SK-N-SH treated with all-trans-retinoic acid at 6 μM for 48 hours (cell line): Measurements from ENCODE around the gene CBFB.

Experiments used
- ARNTL ChIP-seq: fragments of 450-650 bp; formaldehyde crosslinking; IDR thresholded peaks from 2 replicates; pipeline ENCODE4 v1.5.0; 2020; ENCODE audit warnings: low read depth, mild to moderate bottlenecking, moderate library complexity, borderline replicate concordance
- CREB5 ChIP-seq: fragments of 250-450 bp; sonication (Bioruptor Pico); IDR thresholded peaks from 2 replicates; pipeline ENCODE4 v1.5.1; 2020; ENCODE audit warnings: low read depth, mild to moderate bottlenecking, moderate library complexity
- CSRNP3 ChIP-seq: fragments of 250-450 bp; sonication (Bioruptor Pico); IDR thresholded peaks from 2 replicates; pipeline ENCODE4 v1.5.1; 2021; ENCODE audit warnings: mild to moderate bottlenecking, moderate library complexity
- POU6F1 ChIP-seq: fragments of 250-450 bp; sonication (Bioruptor Pico); IDR thresholded peaks from 2 replicates; pipeline ENCODE4 v1.8.0; 2021; ENCODE audit warnings: low read depth, mild to moderate bottlenecking, moderate library complexity, borderline replicate concordance
- PPARA ChIP-seq: fragments of 250-450 bp; sonication (Bioruptor Pico); IDR thresholded peaks from 2 replicates; pipeline ENCODE4 v1.5.0; 2020; ENCODE audit warnings: mild to moderate bottlenecking, borderline replicate concordance
- RARB ChIP-seq: fragments of 250-450 bp; sonication (Bioruptor Pico); IDR thresholded peaks from 2 replicates; pipeline ENCODE4 v1.8.0; 2021; ENCODE audit warnings: mild to moderate bottlenecking, moderate library complexity
- ZFP3 ChIP-seq: fragments of 250-450 bp; sonication (Bioruptor Pico); IDR thresholded peaks from 2 replicates; pipeline ENCODE4 v1.5.0; 2020; ENCODE audit warnings: mild to moderate bottlenecking, moderate library complexity
- ZFP30 ChIP-seq: fragments of 450-650 bp; formaldehyde crosslinking; IDR thresholded peaks from 2 replicates; pipeline ENCODE4 v1.5.0; 2022; ENCODE audit warnings: mild to moderate bottlenecking, moderate library complexity
- ZNF70 ChIP-seq: fragments of 450-650 bp; formaldehyde crosslinking; IDR thresholded peaks from 2 replicates; pipeline ENCODE4 v1.5.0; 2020; ENCODE audit warnings: mild to moderate bottlenecking, moderate library complexity
- TF ChIP-seq, protein P1 (sequence below): fragments of 250-450 bp; sonication (Bioruptor Pico); IDR thresholded peaks from 2 replicates; pipeline ENCODE4 v1.8.0; 2020; ENCODE audit warnings: mild to moderate bottlenecking, moderate library complexity, borderline replicate concordance
- TF ChIP-seq, protein P2 (sequence below): fragments of 250-450 bp; sonication (Bioruptor Pico); IDR thresholded peaks from 2 replicates; pipeline ENCODE4 v1.5.0; 2020; ENCODE audit warnings: mild to moderate bottlenecking, moderate library complexity

- no peak for TF ChIP-seq POU6F1
- no peak for TF ChIP-seq CSRNP3
- no peak for TF ChIP-seq RARB
- TF ChIP-seq, protein P1, sequence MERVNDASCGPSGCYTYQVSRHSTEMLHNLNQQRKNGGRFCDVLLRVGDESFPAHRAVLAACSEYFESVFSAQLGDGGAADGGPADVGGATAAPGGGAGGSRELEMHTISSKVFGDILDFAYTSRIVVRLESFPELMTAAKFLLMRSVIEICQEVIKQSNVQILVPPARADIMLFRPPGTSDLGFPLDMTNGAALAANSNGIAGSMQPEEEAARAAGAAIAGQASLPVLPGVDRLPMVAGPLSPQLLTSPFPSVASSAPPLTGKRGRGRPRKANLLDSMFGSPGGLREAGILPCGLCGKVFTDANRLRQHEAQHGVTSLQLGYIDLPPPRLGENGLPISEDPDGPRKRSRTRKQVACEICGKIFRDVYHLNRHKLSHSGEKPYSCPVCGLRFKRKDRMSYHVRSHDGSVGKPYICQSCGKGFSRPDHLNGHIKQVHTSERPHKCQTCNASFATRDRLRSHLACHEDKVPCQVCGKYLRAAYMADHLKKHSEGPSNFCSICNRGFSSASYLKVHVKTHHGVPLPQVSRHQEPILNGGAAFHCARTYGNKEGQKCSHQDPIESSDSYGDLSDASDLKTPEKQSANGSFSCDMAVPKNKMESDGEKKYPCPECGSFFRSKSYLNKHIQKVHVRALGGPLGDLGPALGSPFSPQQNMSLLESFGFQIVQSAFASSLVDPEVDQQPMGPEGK = no peak
- no peak for TF ChIP-seq PPARA (CRISPR knock-in tag)
- no peak for TF ChIP-seq ARNTL
- no peak for TF ChIP-seq ZFP30 (CRISPR knock-in tag)
- no peak for TF ChIP-seq ZFP3
- TF ChIP-seq, protein P2, sequence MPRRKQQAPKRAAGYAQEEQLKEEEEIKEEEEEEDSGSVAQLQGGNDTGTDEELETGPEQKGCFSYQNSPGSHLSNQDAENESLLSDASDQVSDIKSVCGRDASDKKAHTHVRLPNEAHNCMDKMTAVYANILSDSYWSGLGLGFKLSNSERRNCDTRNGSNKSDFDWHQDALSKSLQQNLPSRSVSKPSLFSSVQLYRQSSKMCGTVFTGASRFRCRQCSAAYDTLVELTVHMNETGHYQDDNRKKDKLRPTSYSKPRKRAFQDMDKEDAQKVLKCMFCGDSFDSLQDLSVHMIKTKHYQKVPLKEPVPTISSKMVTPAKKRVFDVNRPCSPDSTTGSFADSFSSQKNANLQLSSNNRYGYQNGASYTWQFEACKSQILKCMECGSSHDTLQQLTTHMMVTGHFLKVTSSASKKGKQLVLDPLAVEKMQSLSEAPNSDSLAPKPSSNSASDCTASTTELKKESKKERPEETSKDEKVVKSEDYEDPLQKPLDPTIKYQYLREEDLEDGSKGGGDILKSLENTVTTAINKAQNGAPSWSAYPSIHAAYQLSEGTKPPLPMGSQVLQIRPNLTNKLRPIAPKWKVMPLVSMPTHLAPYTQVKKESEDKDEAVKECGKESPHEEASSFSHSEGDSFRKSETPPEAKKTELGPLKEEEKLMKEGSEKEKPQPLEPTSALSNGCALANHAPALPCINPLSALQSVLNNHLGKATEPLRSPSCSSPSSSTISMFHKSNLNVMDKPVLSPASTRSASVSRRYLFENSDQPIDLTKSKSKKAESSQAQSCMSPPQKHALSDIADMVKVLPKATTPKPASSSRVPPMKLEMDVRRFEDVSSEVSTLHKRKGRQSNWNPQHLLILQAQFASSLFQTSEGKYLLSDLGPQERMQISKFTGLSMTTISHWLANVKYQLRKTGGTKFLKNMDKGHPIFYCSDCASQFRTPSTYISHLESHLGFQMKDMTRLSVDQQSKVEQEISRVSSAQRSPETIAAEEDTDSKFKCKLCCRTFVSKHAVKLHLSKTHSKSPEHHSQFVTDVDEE (CRISPR knock-in tag) = no peak
- no peak for TF ChIP-seq ZNF70 (CRISPR knock-in tag)
- TF ChIP-seq CREB5 (CRISPR knock-in tag) = no peak
Measured at GRCh38 chr16:67108931-67109406, 80.0 kb downstream of the CBFB start.
